ENCODE results near the gene TMEM269.

The TMEM269 gene

GRCh38 chr1:42759114-42759513 lies 25.7 kb upstream of the TMEM269 start:
- Histone ChIP-seq H3K27ac (ENCODE audit: low read depth, low read length) (no peak overlapping the region), H3K36me3 (ENCODE audit: low read length) (peaks cover 4% of the 10 kb centered on the region), H3K4me2 (ENCODE audit: low read depth, low read length, poor library complexity, severe bottlenecking) (no peak overlapping the region)

GRCh38 chr1:42761567-42761966 lies 23.2 kb upstream of the TMEM269 start:
- TF ChIP-seq, protein P1, sequence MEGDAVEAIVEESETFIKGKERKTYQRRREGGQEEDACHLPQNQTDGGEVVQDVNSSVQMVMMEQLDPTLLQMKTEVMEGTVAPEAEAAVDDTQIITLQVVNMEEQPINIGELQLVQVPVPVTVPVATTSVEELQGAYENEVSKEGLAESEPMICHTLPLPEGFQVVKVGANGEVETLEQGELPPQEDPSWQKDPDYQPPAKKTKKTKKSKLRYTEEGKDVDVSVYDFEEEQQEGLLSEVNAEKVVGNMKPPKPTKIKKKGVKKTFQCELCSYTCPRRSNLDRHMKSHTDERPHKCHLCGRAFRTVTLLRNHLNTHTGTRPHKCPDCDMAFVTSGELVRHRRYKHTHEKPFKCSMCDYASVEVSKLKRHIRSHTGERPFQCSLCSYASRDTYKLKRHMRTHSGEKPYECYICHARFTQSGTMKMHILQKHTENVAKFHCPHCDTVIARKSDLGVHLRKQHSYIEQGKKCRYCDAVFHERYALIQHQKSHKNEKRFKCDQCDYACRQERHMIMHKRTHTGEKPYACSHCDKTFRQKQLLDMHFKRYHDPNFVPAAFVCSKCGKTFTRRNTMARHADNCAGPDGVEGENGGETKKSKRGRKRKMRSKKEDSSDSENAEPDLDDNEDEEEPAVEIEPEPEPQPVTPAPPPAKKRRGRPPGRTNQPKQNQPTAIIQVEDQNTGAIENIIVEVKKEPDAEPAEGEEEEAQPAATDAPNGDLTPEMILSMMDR (IDR thresholded peaks at IDR 0.05; ENCODE audit: insufficient read depth, low read length, poor library complexity, severe bottlenecking): no peak
- no peak for TF ChIP-seq EZH2phosphoT487 (conservative IDR thresholded peaks at IDR 0.05; ENCODE audit: low read length)
- Histone ChIP-seq H3K9me2 (replicated peaks; ENCODE audit: insufficient read depth, low read length) (no peaks in the 10 kb centered on the region), H3K9me3 (ENCODE audit: insufficient read depth, low read length) (no peaks in the 10 kb centered on the region), H3K9ac (ENCODE audit: low read length) (no peak overlapping the region), H3F3A (ENCODE audit: insufficient read depth) (0 out of 2 replicates have a peak, but pooled peaks cover 3% of the 10 kb centered on the region), H3K27me3 (ENCODE audit: low read length) (no peaks in the 10 kb centered on the region), H2AFZ (ENCODE audit: low read depth, low read length, severe bottlenecking) (no peak overlapping the region), H4K20me1 (ENCODE audit: low read depth, low read length) (peaks cover 4% of the 10 kb centered on the region; the same call in 1 of the 2 replicates), H3K79me2 (ENCODE audit: insufficient read depth, low read length) (peaks cover 17% of the 10 kb centered on the region; the same call in 1 of the 2 replicates), H3K4me3 (ENCODE audit: insufficient read depth, low read length, poor library complexity, severe bottlenecking) (no peak overlapping the region), H3K27ac (ENCODE audit: low read depth, low read length) (no peak overlapping the region), H3K36me3 (ENCODE audit: low read length) (peaks cover 4% of the 10 kb centered on the region), H3K4me2 (ENCODE audit: low read depth, low read length, poor library complexity, severe bottlenecking) (no peak overlapping the region)

More at GRCh38 chr1:42759114-42759513, 25.7 kb upstream of the TMEM269 start:
- Histone ChIP-seq H2AFZ (ENCODE audit: low read depth, low read length, severe bottlenecking) (no peak overlapping the region), H4K20me1 (ENCODE audit: low read depth, low read length) (no peaks in the 10 kb centered on the region), H3K4me3 (ENCODE audit: insufficient read depth, low read length, poor library complexity, severe bottlenecking) (no peak overlapping the region), H3K9ac (ENCODE audit: low read length) (no peak overlapping the region), H3K27me3 (ENCODE audit: low read length) (no peaks in the 10 kb centered on the region), H3K9me2 (replicated peaks; ENCODE audit: insufficient read depth, low read length) (no peaks in the 10 kb centered on the region), H3K9me3 (ENCODE audit: insufficient read depth, low read length) (no peaks in the 10 kb centered on the region), H3K79me2 (ENCODE audit: insufficient read depth, low read length) (no peaks in the 10 kb centered on the region), H3F3A (ENCODE audit: insufficient read depth) (0 out of 2 replicates have a peak, but pooled peaks cover 3% of the 10 kb centered on the region)
- TF ChIP-seq, protein P1 (IDR thresholded peaks at IDR 0.05; ENCODE audit: insufficient read depth, low read length, poor library complexity, severe bottlenecking): no peak
- TF ChIP-seq EZH2phosphoT487 (conservative IDR thresholded peaks at IDR 0.05; ENCODE audit: low read length): no peak

- Histone ChIP-seq H3K27ac (ENCODE audit: low read depth, low read length) (no peak overlapping the region), H3K9me2 (replicated peaks; ENCODE audit: insufficient read depth, low read length) (no peaks in the 10 kb centered on the region), H3K4me3 (ENCODE audit: insufficient read depth, low read length, poor library complexity, severe bottlenecking) (no peak overlapping the region), H3K79me2 (ENCODE audit: insufficient read depth, low read length) (peaks cover 18% of the 10 kb centered on the region; the same call in 1 of the 2 replicates), H3K9me3 (ENCODE audit: insufficient read depth, low read length) (no peaks in the 10 kb centered on the region), H3K36me3 (ENCODE audit: low read length) (peaks cover 4% of the 10 kb centered on the region), H3K4me2 (ENCODE audit: low read depth, low read length, poor library complexity, severe bottlenecking) (no peak overlapping the region), H3F3A (ENCODE audit: insufficient read depth) (0 out of 2 replicates have a peak, but pooled peaks cover 3% of the 10 kb centered on the region), H4K20me1 (ENCODE audit: low read depth, low read length) (peaks cover 4% of the 10 kb centered on the region; the same call in 1 of the 2 replicates), H2AFZ (ENCODE audit: low read depth, low read length, severe bottlenecking) (no peak overlapping the region), H3K9ac (ENCODE audit: low read length) (no peak overlapping the region), H3K27me3 (ENCODE audit: low read length) (no peaks in the 10 kb centered on the region)
- TF ChIP-seq, protein P1 (IDR thresholded peaks at IDR 0.05; ENCODE audit: insufficient read depth, low read length, poor library complexity, severe bottlenecking): no peak
Measured at GRCh38 chr1:42762269-42762668, 22.5 kb upstream of the TMEM269 start.
